Right lobe of liver (tissue), 4 donors: ENCODE results near the gene LSMEM2.
A peak's percentile ranks its signal among the peaks of the same experiment; 100 is the strongest.

ENCODE experiments used
- CTCF ChIP-seq, 4 donors: fragments of 200-600 bp in 3 of 4; fragments of 450-650 bp in 1 of 4; IDR thresholded peaks; one replicate each; pipeline versions ENCODE4 v1.5.1 to v1.8.0; 2016 to 2022; ENCODE audit warnings: antibody characterized with exemption in 4 of 4, mild to moderate bottlenecking in 2 of 4
- POLR2A ChIP-seq: fragments of 450-650 bp; IDR thresholded peaks from one replicate; pipeline ENCODE4 v1.6.1; 2017; ENCODE audit warnings: antibody characterized with exemption, mild to moderate bottlenecking
- donor health status: DM: no; HTN: no; CAD: no.
- donor health status: DM: no; HTN: no; CAD: no.
- donor health status: DM: no; HTN: yes; CAD: no.

- TF ChIP-seq CTCF (IDR thresholded peaks at IDR 0.05) (no peak), POLR2A (peak; percentile 81)
Measured at GRCh38 chr3:50237754-50238548, 40.9 kb upstream of the LSMEM2 start.
